Hepatic stellate cell (primary cell): Measurements from ENCODE around the gene SPOCK1.

Experiments
- DNase-seq: peaks from one replicate; pipeline ENCODE4 v3.0.0; 2011; ENCODE audit warnings: low spot score

Gene SPOCK1

GRCh38 chr5:137098238-137098637, 400.9 kb downstream of the SPOCK1 start:
- no peak for DNase-seq

- DNase-seq: no peak
These were observed 401.9 kb downstream of the SPOCK1 start for GRCh38 chr5:137097203-137097602.

GRCh38 chr5:137096149-137097103, 402.7 kb downstream of the SPOCK1 start:
- peak; percentile 27 for DNase-seq

GRCh38 chr5:137095597-137095996, 403.5 kb downstream of the SPOCK1 start:
- peak; percentile 26 for DNase-seq

- no peak for DNase-seq
These were observed 406.3 kb downstream of the SPOCK1 start for GRCh38 chr5:137092831-137093230.

GRCh38 chr5:137091472-137091871, 407.7 kb downstream of the SPOCK1 start:
- no peak for DNase-seq

- DNase-seq: no peak
These were observed 408.4 kb downstream of the SPOCK1 start for GRCh38 chr5:137090721-137091120.

GRCh38 chr5:137090151-137090550, 409.0 kb downstream of the SPOCK1 start:
- no peak for DNase-seq

DNA sequence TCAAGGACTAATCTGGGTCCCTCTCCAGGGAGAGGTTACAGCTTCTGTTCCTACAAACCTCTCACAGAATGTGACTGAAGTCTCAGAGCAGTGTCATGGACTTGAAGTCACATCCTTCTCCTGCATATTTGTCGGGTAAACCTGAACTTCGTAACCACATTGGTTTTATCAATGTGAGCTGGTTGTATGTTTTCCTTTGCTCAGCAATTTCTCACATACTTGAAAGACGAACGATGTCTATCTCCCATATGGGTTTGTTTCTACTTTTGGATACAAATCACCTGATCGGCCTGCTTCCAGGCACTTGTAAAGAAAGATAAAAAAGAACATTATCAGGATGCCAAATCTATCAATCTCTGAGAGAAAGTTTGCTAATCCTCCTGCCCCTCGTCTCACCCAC, 411.0 kb downstream of the SPOCK1 start:
- DNase-seq: no peak

DNA sequence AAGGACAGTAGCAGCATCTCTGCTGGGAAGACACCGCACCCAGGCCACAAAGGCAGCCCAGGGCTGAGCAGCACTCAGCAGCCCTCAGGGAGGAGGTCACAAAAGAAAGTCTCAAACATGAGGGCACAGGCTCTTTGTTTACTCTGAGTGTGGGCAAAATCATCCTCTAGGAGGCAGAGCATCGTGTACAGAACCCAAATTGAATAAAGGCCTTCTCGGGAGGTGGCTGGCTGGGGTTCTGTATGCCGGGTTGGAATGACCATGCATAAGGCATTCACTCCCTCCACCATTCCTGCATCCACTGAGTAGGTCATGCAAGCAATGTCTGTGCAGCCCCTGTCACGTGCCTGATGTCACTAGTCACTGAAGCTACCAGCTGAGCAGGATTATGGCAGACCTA, 412.8 kb downstream of the SPOCK1 start:
- no peak for DNase-seq

DNA sequence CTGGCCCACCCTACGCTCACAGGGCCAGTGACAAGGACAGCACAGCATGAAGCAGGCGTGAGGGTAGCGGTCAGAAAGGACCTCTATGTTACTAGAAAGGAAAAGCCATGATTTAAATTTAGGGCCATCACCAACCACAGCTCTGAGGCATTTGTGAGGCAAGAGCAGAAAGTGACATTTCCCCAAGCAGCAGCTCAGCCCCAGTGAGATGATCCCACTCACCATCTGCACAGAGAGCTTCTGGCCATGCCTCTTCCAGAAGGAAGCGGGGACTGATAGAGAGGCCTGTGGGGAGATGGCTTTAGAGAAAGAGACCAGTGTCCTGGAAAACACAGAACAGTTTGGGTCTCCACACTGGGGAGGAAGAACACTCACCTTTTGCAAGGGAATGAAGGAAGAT, 413.9 kb downstream of the SPOCK1 start:
- DNase-seq: no peak

DNA sequence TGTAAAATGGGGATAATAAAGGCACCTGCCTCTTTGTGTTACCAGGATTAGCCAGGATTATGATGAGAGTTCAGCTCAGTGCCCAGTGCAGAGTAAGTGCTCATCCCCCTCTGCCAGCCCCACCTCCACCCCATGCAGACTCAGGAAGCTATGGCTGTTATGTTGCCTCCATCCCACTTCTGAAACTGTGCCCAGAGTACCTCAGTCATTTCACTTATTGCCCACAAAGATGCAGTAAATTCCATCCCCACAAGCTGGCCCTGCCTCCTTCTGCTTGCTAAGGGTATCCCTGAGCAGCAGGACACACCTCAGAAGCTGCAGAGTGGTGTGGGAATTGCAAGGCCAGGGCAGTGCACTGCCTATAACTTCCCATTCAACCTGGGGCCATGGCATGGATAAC, 415.1 kb downstream of the SPOCK1 start:
- DNase-seq: no peak

GRCh38 chr5:137082951-137083350, 416.2 kb downstream of the SPOCK1 start:
- DNase-seq: no peak

DNA sequence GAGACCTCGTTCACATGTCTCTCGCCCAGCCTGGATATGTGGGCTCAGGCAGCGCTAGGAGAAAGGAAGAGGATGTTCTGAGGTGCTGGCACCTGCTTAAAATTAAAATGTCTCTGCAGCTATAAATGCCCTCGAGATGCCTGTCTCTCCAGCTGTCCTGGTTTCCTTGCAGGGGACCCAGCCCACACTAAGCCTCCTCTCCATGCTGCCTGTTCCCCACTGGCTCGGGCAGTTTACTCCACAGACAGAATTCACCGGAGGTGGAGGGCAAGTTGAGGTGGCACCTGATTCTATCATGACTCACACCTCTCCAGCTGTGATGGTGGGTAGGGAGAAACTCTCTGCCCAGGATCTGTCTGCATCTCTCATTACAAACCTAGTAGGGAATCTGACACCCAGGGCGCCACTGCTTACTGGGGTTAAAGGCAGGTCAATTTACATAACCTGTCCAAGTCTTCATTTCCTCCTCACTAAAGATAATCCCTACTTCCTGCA, 420.9 kb downstream of the SPOCK1 start:
- DNase-seq: no peak

GRCh38 chr5:137075163-137075970, 423.8 kb downstream of the SPOCK1 start:
- DNase-seq: peak; percentile 25

DNA sequence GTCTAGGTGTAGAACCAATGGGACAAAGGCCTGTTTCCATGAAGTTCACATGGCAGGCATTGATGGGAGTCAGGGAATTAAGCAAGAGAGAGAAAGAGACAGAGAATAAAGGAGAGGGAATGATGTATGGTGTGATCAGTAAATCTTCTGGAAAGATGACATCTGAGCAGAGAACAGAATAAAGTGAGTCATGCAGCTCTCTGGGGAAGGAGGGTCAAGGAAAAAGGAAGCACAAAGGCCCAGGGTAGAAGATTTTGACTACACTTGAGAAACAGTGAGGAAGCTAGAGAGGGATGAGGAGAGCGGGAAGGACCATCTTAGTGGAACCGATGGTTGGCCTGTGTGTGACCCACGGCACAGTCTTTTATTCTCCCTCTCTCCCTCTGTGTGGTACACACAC, 425.9 kb downstream of the SPOCK1 start:
- DNase-seq: peak; percentile 55

GRCh38 chr5:137072361-137073115, 426.6 kb downstream of the SPOCK1 start:
- DNase-seq: no peak

DNA sequence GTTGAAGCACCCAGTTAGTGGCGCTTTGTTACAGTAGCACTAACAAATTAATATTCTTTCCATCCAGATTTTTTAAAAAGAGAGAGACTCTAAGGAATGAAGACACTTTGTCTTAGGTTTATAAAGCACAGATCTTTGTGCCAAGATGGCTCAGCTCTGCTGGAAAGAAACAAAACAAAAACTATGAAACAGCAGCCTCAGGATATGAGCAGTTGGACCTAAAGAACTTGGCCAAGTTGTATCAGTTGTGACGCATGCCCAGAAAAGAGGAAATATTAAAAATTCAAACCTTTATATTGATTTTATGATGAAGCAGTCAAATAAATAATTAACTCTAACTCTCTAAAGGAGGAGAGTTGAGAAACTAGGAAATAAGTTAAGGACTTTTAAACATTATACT, 427.2 kb downstream of the SPOCK1 start:
- DNase-seq: no peak

DNA sequence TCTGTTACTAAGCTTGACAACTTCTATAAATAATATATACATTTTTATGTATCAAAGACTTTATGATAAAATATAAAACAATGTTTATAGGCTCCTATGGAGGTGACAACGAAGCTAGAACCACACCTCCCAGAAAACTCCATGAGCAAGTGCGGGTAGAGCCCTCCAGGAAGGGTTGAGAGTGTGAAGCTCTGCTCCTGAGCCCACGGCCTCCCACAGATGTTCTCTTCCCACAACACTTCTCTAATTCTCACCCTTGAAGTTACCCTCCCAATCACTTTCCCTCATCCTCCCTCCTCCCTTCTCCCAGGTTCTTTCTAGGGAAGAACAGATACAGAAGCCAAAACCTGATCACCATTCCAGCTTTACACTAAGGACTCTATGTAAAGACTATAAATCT, 427.6 kb downstream of the SPOCK1 start:
- DNase-seq: no peak

DNA sequence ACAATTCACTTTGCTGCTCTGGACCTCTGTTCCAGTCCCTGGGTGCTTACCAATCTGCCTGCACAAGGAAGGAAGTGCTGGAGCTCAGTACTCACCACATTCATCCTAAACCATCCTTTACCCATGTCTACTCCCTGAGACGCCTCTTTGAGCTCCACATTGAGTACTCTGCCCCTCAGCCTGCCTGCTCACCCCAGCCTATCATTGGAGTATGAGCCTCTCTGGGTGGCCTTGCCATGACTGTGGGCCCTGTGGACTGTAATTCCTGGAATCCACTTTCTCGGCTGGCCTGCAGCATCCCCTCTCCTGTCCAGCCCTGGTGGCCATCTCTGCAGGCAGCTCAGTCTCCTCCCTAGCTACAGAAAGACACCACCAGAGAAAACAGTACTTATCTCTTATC, 428.6 kb downstream of the SPOCK1 start:
- no peak for DNase-seq

GRCh38 chr5:137069358-137069757, 429.8 kb downstream of the SPOCK1 start:
- DNase-seq: no peak

DNA sequence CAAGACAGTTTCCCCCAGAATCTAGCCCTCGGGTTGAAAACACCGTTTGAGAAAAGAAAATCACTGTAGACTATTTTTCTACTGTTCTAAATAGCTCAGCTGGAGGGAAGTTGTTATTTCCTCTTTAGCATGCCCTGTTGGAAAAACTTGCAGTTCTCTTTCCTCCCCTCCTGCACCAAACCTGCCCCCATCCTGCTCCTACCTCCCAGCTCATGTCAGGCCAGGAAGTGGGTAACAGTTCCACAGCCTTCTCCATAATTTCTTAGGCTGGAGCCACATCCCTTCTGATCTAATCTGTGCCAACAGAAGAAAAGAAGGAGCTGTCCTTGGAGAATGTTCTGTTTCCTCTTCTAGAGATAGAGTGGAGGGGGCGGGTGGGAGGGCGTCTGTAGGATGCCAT, 437.7 kb downstream of the SPOCK1 start:
- DNase-seq: no peak
